ENCODE data around the gene MCMBP. TPM values are rescaled to one million over a fixed set of nuclear protein-coding genes. Genes with fewer than 3 reads are reported as not detected.
"Not testable (repeated sequence)": the region's sequence is repeated elsewhere in the genome, so short reads cannot be mapped to it uniquely, and the experiment has no call there.

MCMBP gene
- total and polyA plus RNA-seq, 8 donors = 40.6 to 66.5 (median 61.4) TPM

- TF ChIP-seq, protein P1, sequence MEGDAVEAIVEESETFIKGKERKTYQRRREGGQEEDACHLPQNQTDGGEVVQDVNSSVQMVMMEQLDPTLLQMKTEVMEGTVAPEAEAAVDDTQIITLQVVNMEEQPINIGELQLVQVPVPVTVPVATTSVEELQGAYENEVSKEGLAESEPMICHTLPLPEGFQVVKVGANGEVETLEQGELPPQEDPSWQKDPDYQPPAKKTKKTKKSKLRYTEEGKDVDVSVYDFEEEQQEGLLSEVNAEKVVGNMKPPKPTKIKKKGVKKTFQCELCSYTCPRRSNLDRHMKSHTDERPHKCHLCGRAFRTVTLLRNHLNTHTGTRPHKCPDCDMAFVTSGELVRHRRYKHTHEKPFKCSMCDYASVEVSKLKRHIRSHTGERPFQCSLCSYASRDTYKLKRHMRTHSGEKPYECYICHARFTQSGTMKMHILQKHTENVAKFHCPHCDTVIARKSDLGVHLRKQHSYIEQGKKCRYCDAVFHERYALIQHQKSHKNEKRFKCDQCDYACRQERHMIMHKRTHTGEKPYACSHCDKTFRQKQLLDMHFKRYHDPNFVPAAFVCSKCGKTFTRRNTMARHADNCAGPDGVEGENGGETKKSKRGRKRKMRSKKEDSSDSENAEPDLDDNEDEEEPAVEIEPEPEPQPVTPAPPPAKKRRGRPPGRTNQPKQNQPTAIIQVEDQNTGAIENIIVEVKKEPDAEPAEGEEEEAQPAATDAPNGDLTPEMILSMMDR (IDR thresholded peaks at IDR 0.05) = no peak
- no peaks in the 10 kb centered on the region for H3K9me3 ChIP-seq
- no peaks in the 10 kb centered on the region for H3K27me3 ChIP-seq
- peak overlapping the region; percentile 68 to 95 for H3K4me3 ChIP-seq
- peaks cover 13 to 47% of the 10 kb centered on the region in 2 donors for H3K4me1 ChIP-seq
- DNase-seq = peak; percentile 92 to 98 (median 94)
- H3K36me3 ChIP-seq = no peaks in the 10 kb centered on the region
- ATAC-seq = peak; percentile 97
- intact Hi-C loops (cut with DNase I) = no loop called here
- peak overlapping the region; percentile 92 to 96 for H3K27ac ChIP-seq
Measured at GRCh38 chr10:119872860-119873681, 428 bp upstream of the MCMBP start.

DNA sequence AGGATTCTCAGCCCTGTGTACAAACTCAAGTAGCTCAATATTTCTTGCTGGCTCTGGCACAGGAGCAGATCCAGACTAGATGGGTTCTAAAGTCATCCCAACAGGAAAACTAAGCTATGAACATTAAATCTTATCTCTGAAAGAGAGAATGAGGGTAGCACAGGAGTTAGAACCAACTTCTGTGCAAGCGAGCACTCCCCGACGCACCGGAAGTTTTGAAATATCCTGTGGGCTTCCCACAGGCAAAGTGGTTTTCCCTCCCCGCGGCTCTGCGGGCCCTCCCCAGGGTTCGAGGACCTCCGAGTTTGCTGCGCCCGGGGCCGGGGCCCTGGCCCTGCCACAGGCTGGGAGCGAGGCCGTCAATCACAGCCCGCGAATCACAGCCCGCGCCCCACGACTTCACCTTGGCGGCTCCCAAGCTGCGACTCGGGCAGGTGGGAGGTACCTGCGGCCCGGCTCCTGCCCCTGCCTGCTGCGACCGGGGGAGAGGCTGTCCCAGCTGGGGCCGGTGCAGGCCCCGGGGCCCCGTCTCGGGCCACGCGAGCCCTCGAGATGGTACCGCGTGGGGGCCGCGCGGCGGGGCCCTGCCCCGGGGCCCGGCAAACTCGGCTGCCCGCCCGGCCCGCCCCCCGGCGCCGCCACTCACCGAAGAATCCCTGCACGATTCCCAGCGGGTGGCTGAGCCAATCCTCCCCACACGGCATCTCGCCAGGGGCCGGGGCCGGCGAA, 598 bp downstream of the MCMBP start:
- TF ChIP-seq, protein P1 (IDR thresholded peaks at IDR 0.05) = no peak
- Histone ChIP-seq H3K36me3 (no peaks in the 10 kb centered on the region), H3K9me3 (no peaks in the 10 kb centered on the region), H3K4me3 (peak overlapping the region; percentile 68 to 95), H3K27ac (peak overlapping the region; percentile 92 to 96), H3K27me3 (no peaks in the 10 kb centered on the region), H3K4me1 (peaks cover 13 to 56% of the 10 kb centered on the region in 2 donors)
- intact Hi-C loops (cut with DNase I) = no loop called here
- DNase-seq = peak; percentile 49 to 91 (median 71)
- ATAC-seq = peak; percentile 74

DNA sequence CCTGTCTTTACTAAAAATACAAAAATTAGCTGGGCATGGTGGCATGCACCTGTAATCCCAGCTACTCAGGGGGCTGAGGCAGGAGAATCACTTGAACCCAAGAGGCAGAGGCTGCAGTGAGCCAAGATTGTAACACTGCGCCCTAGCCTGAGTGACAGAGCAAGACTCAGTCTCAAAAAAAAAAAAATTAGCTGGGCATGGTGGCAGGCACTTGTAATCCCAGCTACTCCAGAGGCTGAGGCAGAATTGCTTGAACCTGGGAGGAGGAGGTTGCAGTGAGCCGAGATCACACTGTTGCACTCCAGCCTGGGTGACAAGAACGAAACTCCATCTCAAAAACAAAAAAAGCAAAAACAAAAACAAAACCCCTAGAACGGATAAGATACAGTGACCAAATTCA, 3.2 kb downstream of the MCMBP start:
- H3K4me1 ChIP-seq = peaks cover 13 to 79% of the 10 kb centered on the region in 2 donors
- ATAC-seq = not testable (repeated sequence)
- intact Hi-C loops (cut with DNase I) = loop anchor here in 1 of 2 donors (10.0 kb wide), 1 partner anchor 125 kb away; no protein-coding TSS in a partner anchor

GRCh38 chr10:119867317-119867716, 5.3 kb downstream of the MCMBP start:
- no peak overlapping the region for H3K27ac ChIP-seq
- no peaks in the 10 kb centered on the region for H3K27me3 ChIP-seq
- peaks cover 0 to 6% of the 10 kb centered on the region in 2 donors for H3K9me3 ChIP-seq
- ATAC-seq (no peak), DNase-seq (no peak)
- peaks cover 9 to 78% of the 10 kb centered on the region in 2 donors for H3K4me1 ChIP-seq
- H3K36me3 ChIP-seq = no peaks in the 10 kb centered on the region
- intact Hi-C loops (cut with DNase I) = loop anchor here in 1 of 2 donors (10.0 kb wide), 1 partner anchor 123 kb away; no protein-coding TSS in a partner anchor
- H3K4me3 ChIP-seq = no peak overlapping the region
- TF ChIP-seq, protein P1 (IDR thresholded peaks at IDR 0.05) = no peak

More for the DNA sequence above, 3.2 kb downstream of the MCMBP start:
- not testable (repeated sequence) for DNase-seq, H3K27me3 ChIP-seq, H3K27ac ChIP-seq, H3K9me3 ChIP-seq, H3K36me3 ChIP-seq, H3K4me3 ChIP-seq

GRCh38 chr10:119865699-119866240, 6.9 kb downstream of the MCMBP start:
- H3K4me3 ChIP-seq = no peak overlapping the region
- no peak overlapping the region for H3K27ac ChIP-seq
- TF ChIP-seq, protein P1 (IDR thresholded peaks at IDR 0.05) = no peak
- DNase-seq (no peak), ATAC-seq (no peak)
- no peaks in the 10 kb centered on the region for H3K36me3 ChIP-seq
- intact Hi-C loops (cut with DNase I) = loop anchor here in 1 of 2 donors (10.0 kb wide), 1 partner anchor 121 kb away; no protein-coding TSS in a partner anchor
- peaks cover 4 to 72% of the 10 kb centered on the region in 2 donors for H3K4me1 ChIP-seq
- H3K9me3 ChIP-seq = peaks cover 0 to 6% of the 10 kb centered on the region in 2 donors
- no peaks in the 10 kb centered on the region for H3K27me3 ChIP-seq
